ENCODE measurements around the gene SH3BP5L.
"Not testable (repeated sequence)": the region's sequence is repeated elsewhere in the genome, so short reads cannot be mapped to it uniquely, and the experiment has no call there.

Gene SH3BP5L

DNA sequence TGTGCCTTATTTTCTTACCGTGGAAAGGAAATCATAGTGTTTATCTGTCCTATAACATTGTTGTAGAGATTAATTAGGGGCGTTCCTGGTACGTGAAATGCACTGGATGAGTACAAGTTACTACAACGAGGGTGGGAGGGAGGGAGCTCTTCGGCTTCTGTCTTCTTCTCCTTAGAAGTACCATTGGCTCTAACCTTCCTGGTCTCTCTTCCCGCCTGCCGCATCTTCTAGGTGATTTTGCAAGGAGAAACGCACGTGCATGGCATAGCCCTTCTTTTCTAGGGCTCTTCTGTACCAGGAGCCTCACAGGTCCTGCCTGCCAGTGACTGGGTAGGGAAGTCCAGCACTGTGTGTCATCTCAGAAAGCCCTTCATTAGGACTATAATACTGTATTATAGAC lies 16.8 kb downstream of the SH3BP5L start:
- no peak for DNase-seq

- no peak for DNase-seq
These were observed 18.5 kb downstream of the SH3BP5L start for GRCh38 chr1:248807067-248807737.

GRCh38 chr1:248805876-248806275 lies 19.8 kb downstream of the SH3BP5L start:
- DNase-seq = no peak

GRCh38 chr1:248804771-248805681 lies 20.7 kb downstream of the SH3BP5L start:
- no peak for DNase-seq

DNA sequence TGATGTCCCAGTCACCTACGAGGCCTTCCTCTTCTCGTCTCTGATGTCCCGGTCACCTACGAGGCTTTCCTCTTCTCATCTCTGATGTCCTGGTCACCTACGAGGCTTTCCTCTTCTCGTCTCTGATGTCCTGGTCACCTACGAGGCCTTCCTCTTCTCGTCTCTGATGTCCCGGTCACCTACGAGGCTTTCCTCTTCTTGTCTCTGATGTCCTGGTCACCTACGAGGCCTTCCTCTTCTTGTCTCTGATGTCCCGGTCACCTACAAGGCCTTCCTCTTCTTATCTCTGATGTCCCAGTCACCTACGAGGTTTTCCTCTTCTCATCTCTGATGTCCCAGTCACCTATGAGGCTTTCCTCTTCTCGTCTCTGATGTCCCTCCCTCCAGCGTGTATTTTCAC lies 22.2 kb downstream of the SH3BP5L start:
- not testable (repeated sequence) for DNase-seq

GRCh38 chr1:248802454-248802853 lies 23.3 kb downstream of the SH3BP5L start:
- no peak for DNase-seq

DNA sequence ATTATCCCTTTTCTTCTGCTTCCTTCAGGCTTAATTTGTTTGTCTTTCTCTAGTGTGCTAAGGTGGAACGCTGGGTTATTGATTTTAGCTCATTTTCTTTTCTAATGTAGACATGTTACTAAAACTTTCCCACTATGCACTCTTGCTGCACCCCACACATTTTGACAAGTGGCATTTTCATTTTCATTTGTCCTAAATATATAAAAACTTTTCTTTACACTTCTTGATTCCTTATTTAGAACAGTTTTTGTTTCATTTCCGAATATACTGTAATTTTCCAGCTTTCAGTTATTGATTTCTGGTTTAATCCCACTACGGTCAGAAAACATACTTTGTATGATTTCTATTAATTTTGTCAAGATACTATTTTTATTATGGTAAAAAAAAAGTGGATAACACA lies 25.3 kb downstream of the SH3BP5L start:
- DNase-seq = no peak

- DNase-seq = no peak
These were observed 26.9 kb downstream of the SH3BP5L start for GRCh38 chr1:248798791-248799190.

DNA sequence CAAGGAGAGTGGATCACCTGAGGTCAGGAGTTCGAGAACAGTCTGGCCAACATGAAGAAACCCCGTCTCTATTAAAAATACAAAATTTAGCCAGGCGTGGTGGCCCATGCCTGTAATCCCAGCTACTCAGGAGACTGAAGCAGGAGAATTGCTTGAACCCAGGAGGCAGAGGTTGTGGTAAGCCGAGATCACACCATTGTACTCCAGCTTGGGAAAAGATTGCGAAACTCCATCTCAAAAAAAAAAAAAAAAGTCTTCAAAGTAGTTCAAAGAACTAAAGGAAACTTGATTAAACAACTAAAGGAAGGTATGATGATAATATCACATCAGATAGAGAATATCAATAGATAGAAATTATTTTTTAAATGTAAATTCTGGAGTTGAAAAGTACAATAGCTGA lies 31.1 kb downstream of the SH3BP5L start:
- not testable (repeated sequence) for DNase-seq

- DNase-seq = no peak
These were observed 32.1 kb downstream of the SH3BP5L start for GRCh38 chr1:248793592-248793991.

DNA sequence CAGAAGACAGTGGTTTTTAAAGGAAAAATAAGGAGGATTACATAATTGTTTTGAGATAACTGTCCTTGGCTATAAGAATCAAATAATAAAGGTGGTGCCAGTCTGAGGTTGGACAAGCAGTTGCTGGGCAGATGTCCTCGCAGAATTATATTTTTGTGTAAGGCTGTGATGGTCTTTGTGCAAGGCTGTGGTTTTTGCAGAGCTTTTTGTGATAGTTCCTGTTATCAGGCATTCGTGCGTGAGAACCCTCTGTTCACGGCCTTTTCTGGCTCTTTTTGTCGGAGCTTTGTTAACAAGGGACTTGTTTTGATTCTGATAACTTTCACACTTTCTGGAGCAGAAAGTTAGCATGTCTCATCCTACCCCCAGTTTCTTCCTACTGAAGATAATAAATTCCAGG lies 33.4 kb downstream of the SH3BP5L start:
- no peak for DNase-seq

- no peak for DNase-seq
These were observed 34.7 kb downstream of the SH3BP5L start for GRCh38 chr1:248791010-248791409.

GRCh38 chr1:248790456-248790855 lies 35.3 kb downstream of the SH3BP5L start:
- DNase-seq = no peak

DNA sequence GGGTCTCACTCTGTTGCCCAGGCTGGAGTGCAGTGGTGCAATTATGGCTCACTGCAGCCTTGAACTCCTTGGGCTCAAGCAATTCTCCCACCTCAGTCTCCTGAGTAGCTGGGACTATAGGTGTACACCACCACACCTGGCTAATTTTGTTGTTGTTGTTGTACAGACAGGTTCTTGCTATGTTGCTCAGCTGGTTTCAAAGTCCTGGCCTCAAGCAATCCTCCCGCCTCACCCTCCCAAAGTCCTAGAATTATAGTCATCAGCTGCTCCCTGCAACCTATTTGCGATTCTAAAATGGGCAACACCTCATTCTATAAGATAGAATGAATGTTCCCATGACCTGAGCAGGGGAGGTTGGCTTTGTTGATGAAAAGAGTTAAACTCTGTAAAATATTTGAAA lies 36.4 kb downstream of the SH3BP5L start:
- DNase-seq = not testable (repeated sequence)

DNA sequence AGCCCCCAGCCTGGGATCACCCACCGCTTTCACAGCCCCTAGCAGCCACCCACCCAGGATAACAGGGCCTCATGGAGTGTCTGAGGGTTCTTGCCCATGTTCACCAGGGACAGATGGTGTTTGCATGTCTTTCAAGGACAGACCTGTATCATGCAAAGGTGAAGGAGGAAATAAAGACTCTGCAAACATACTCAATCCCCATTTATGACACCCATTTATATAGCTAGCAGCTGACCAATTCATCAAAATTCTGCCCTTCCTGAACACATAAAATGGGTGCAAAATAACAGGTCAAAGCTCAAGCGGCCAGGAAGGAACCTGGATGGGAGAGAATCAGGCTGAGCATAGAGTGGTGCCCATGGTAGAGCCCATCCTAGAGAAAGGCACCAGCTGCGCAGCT lies 37.4 kb downstream of the SH3BP5L start:
- DNase-seq = no peak

- no peak for DNase-seq
These were observed 38.3 kb downstream of the SH3BP5L start for GRCh38 chr1:248787430-248787829.

DNA sequence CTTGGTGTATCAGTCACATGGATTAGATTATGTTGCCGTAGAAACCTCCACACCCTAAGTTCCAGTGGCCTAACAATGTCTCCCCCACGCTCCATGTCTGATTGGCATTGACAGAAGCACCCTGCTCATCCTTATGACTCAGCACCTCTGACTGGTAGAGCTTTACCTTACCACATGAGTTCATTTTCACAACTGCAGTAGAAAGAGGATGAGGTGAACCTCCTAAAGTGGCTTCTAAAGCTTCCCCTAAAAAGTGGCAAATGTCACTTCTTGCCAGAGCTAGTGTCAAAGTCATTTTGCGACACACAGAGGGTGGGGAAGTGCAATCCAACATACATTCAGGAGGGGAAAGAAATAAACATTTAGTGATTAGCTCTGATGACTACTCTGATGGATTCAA lies 39.6 kb downstream of the SH3BP5L start:
- DNase-seq = no peak

GRCh38 chr1:248783367-248783766 lies 42.3 kb downstream of the SH3BP5L start:
- DNase-seq = no peak

DNA sequence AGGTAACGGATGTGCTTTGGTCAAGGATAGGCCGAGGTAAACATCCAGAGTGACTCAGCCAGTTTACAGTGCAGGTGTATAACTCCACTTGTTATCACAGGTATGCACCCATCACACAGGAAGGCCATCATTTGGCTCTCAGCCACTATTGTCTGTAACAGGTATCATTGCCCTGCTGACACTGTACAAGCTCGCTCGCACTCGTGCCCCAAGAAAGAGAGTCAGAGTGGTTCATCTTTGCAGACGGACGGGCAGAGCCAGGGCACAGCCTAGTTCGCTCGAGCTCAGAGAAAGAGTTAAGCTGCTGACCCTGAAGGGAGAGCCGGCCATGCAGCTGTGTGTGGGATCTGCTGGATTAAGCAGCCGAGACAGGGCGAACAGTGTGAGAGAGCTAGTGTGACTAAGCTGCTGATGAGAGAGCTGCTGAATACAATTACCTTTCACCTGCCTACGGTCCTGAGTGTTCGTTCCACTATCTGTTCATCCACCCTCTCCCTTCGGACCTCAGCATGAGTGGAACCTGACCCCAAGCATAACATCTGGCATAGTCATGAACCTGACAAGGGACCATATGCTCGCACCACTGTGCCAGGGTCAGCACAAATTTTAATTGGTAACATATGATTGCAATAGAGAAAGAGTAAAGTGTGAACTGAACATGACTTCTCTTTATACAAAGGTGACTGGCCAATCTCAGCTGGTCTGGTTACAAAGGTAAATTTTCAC lies 43.1 kb downstream of the SH3BP5L start:
- no peak for DNase-seq

DNA sequence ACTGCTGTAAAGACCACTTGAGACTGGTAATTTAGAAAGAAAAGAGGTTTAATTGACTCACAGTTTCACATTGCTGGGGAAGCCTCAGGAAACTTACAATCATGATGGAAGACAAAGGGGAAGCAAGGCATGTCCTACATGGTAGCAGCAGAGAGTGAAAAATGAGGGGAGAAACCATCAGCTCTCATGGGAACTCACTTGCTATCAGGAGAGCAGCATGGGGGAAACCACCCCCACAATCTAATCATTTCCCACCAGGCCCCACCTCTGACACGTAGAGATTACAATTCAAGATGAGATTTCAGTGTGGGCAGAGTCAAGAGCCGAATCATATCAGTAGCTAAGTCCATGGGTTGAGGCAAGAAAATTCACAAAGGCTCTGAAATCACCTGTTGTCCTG lies 46.4 kb downstream of the SH3BP5L start:
- DNase-seq = no peak

DNA sequence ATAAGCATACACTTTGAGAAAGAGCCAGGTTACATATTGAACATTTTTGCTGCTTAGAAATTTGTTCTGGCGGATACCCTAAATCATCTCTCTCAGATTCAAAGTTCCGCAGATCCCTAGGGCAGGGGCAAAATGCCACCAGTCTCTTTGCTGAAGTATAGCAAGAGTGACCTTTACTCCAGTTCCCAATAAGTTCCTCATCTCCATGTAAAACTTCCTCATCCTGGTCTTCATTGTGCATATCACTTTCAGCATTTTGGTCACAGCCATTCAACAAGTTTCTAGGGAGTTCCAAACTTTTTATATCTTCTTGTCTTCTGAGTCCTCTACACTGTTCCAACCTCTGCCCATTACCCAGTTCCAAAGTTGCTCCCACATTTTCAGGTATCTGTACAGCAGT lies 46.8 kb downstream of the SH3BP5L start:
- no peak for DNase-seq

DNA sequence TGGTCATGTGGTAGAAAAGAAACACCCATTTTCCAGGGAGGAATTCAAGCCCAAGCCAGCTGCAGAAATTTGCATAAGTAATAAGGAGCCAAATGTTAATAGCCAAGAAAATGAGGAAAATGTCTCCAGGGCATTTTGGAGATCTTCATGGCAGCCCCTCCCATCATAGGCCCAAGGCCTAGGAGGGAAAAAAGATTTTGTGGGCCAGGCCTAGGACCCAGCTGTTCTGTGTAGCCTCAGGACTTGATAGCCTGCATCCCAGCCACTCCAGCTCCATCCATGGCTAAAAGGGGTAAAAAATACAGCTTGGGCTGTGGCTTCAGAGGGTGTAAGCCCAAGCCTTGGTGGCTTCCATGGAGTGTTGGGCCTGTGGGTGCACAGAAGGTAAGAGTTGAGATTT lies 48.7 kb downstream of the SH3BP5L start:
- no peak for DNase-seq

- DNase-seq = no peak
These were observed 50.3 kb downstream of the SH3BP5L start for GRCh38 chr1:248775441-248775840.

All from activated gamma-delta T cell (primary cell).